ENCODE data around the gene GAPVD1. TPM values are rescaled to one million over a fixed set of nuclear protein-coding genes. Genes with fewer than 3 reads are reported as not detected.

GAPVD1 gene
- total RNA-seq, 1 experiment from 2014 or later: 53.1 TPM

- DNase-seq (ENCODE audit: low read depth, low spot score) (no peak), ATAC-seq (no peak)
- RAD21 ChIA-PET (ENCODE audit: low non-redundant PET in 1 of 2, low total read pairs in 2 of 2, uncharacterized antibody in 2 of 2, unreplicated experiment in 2 of 2): no interaction called here
- Histone ChIP-seq H3K9me3 (ENCODE audit: control insufficient read depth in 1 of 2, insufficient read depth in 1 of 2, low read depth in 1 of 2, low read length in 2 of 2) (no peaks in the 10 kb centered on the region), H3K9ac (ENCODE audit: low read length) (no peak overlapping the region), H3K4me2 (ENCODE audit: low read length) (no peak overlapping the region), H4K20me1 (ENCODE audit: insufficient read depth) (no peaks in the 10 kb centered on the region), H2AFZ (ENCODE audit: low read depth, low read length, poor library complexity, severe bottlenecking) (no peak overlapping the region), H3K27me3 (ENCODE audit: insufficient read depth, low read length) (no peaks in the 10 kb centered on the region), H3K4me1 (ENCODE audit: control insufficient read depth in 1 of 2, insufficient read depth in 2 of 2, low read length in 2 of 2) (no peaks in the 10 kb centered on the region), H3K9me2 (ENCODE audit: insufficient read depth) (no peaks in the 10 kb centered on the region), H3K79me2 (ENCODE audit: insufficient read depth, low read length) (no peaks in the 10 kb centered on the region), H3K27ac (ENCODE audit: low read depth, low read length) (no peak overlapping the region), H3K4me3 (replicated peaks in 1 of 2; ENCODE audit: low read depth in 1 of 2, low read length in 2 of 2) (no peak overlapping the region), H3K36me3 (ENCODE audit: control insufficient read depth in 1 of 2, insufficient read depth in 2 of 2, low read length in 2 of 2) (peaks cover 9 to 12% of the 10 kb centered on the region in 2 experiments; a peak in 3 of 4 replicates)
- TF ChIP-seq RAD21 (IDR thresholded peaks at IDR 0.05; ENCODE audit: low read depth) (no peak), EZH2 (IDR thresholded peaks at IDR 0.05) (no peak), ZNF274 (IDR thresholded peaks at IDR 0.05; ENCODE audit: low read depth, low read length) (no peak), ZFX (IDR thresholded peaks at IDR 0.05) (no peak), FOSL1 (IDR thresholded peaks at IDR 0.05; ENCODE audit: low read depth) (no peak), SRF (IDR thresholded peaks at IDR 0.05; ENCODE audit: low read depth) (no peak), POLR2A (IDR thresholded peaks at IDR 0.05; ENCODE audit: borderline replicate concordance, extremely low read depth, insufficient read depth, insufficient read length) (no peak), SIN3A (IDR thresholded peaks at IDR 0.05; ENCODE audit: low read depth) (no peak), TCF7L2 (IDR thresholded peaks at IDR 0.05; ENCODE audit: borderline replicate concordance, extremely low read depth, insufficient read depth, insufficient read length) (no peak), YY1 (IDR thresholded peaks at IDR 0.05; ENCODE audit: extremely low read depth, insufficient replicate concordance, low read depth, low read length) (no peak), ELF1 (IDR thresholded peaks at IDR 0.05; ENCODE audit: borderline replicate concordance, low read depth) (no peak), ATF3 (IDR thresholded peaks at IDR 0.05) (no peak), ZBTB33 (IDR thresholded peaks at IDR 0.05; ENCODE audit: extremely low read depth, insufficient replicate concordance, low read length) (no peak), JUND (IDR thresholded peaks at IDR 0.05) (no peak), SP1 (IDR thresholded peaks at IDR 0.05; ENCODE audit: low read depth) (no peak), MAX (IDR thresholded peaks at IDR 0.05) (no peak)
- POLR2A ChIA-PET: no interaction called here
- no TSS peak for BruUV-seq (replicated peaks)
- intact Hi-C loops (cut with micrococcal nuclease): no loop called here
- CTCF ChIA-PET: interaction anchor here (1.6 kb wide), 1 partner anchor 595 kb away, joined by 4 read pairs; the partner anchor contains the start of gene NR6A1
Measured at GRCh38 chr9:125366676-125367075, 105.0 kb downstream of the GAPVD1 start.
